GM12878 (cell line): ENCODE measurements around the gene ADAM15. TPM values are rescaled to one million over a fixed set of nuclear protein-coding genes. Genes with fewer than 3 reads are reported as not detected.

Experiments
- CBX5 ChIP-seq: sonication (generic); IDR thresholded peaks from 2 replicates; pipeline ENCODE4 v1.6.1; 2016; ENCODE audit warnings: low read depth, moderate library complexity, mild to moderate bottlenecking, inconsistent platforms
- CHD1 ChIP-seq: IDR thresholded peaks from 2 replicates; pipeline ENCODE4 v1.6.1; 2012; ENCODE audit warnings: low read depth, low read length, improper control_type of control experiment
- EZH2 ChIP-seq: IDR thresholded peaks from 2 replicates; pipeline ENCODE4 v1.6.1; 2012; ENCODE audit warnings: low read depth, mild to moderate bottlenecking, control low read depth, inconsistent platforms, low read length, borderline replicate concordance; ENCODE audit not compliant: control insufficient read depth
- IKZF1 ChIP-seq: fragments of 450-650 bp; conservative IDR thresholded peaks from 2 replicates; pipeline ENCODE4 v1.6.1; 2017; ENCODE audit warnings: antibody characterized with exemption, mild to moderate bottlenecking
- IKZF2 ChIP-seq, 2 experiments: fragments of 450-650 bp; IDR thresholded peaks; 2 replicates each; pipeline ENCODE4 v1.6.1; 2017; ENCODE audit warnings: mild to moderate bottlenecking in 2 of 2, moderate library complexity in 2 of 2
- MEF2B ChIP-seq: fragments of 450-650 bp; IDR thresholded peaks from 2 replicates; pipeline ENCODE4 v1.6.1; 2018; ENCODE audit warnings: mild to moderate bottlenecking, moderate library complexity; ENCODE audit not compliant: partially characterized antibody, poor library complexity, severe bottlenecking
- NFXL1 ChIP-seq: fragments of 450-650 bp; IDR thresholded peaks from 2 replicates; pipeline ENCODE4 v1.6.1; 2017; ENCODE audit warnings: antibody characterized with exemption, mild to moderate bottlenecking, borderline replicate concordance
- POLR2AphosphoS2 ChIP-seq: IDR thresholded peaks from 2 replicates; pipeline ENCODE4 v1.6.1; 2011; ENCODE audit warnings: low read depth, mild to moderate bottlenecking, low read length, improper control_type of control experiment, moderate library complexity
- RBBP5 ChIP-seq: fragments of 200-600 bp; sonication (generic); conservative IDR thresholded peaks from 2 replicates; pipeline ENCODE4 v1.6.1; 2016
- SMC3 ChIP-seq: IDR thresholded peaks from 2 replicates; pipeline ENCODE4 v1.6.1; 2011; ENCODE audit warnings: low read length, improper control_type of control experiment, borderline replicate concordance
- ZZZ3 ChIP-seq: IDR thresholded peaks from 2 replicates; pipeline ENCODE4 v1.6.1; 2011; ENCODE audit warnings: low read depth; ENCODE audit not compliant: control insufficient read depth, insufficient read length
- polyA plus RNA-seq, 11 experiments: library from polyadenylated mRNA; depleted of rRNA in 4 of 11; unstranded in 6 of 11; stranded (reverse) in 5 of 11; fragments of >200 nt; fragmentation: Nextera tagmentation in 4 of 11; fragmentation: Illumina TruSeq in 1 of 11; extraction: Ambion mirVana in 4 of 11; extraction: Trizol in 1 of 11; gene quantifications; 1 replicate in 1 of 11; 2 replicates in 10 of 11; pipeline versions ENCODE4 v1.2.1 to v1.2.3, GENCODE V29; 2011 to 2016; ENCODE audit warnings: inconsistent platforms in 2 of 11, missing spikeins in 2 of 11, low read depth in 1 of 11
- total RNA-seq, 4 experiments: library from RNA; depleted of rRNA in 3 of 4; stranded (reverse); fragments of >200 nt in 3 of 4; fragmentation: Illumina TruSeq in 1 of 4; extraction: Trizol in 1 of 4; gene quantifications; 2 replicates each; pipeline versions ENCODE4 v1.2.1 to v1.2.3, GENCODE V29; 2013 to 2021
- TF ChIP-seq, protein P1 (sequence below): fragments of 450-650 bp; IDR thresholded peaks from 2 replicates; pipeline ENCODE4 v1.6.1; 2016; ENCODE audit warnings: mild to moderate bottlenecking, moderate library complexity, borderline replicate concordance
- TF ChIP-seq, protein P2 (sequence below): IDR thresholded peaks from 2 replicates; pipeline ENCODE4 v1.6.1; 2011; ENCODE audit warnings: low read depth, low read length, improper control_type of control experiment, borderline replicate concordance
- TF ChIP-seq, protein P3 (sequence below): IDR thresholded peaks from 2 replicates; pipeline ENCODE4 v1.6.1; 2011; ENCODE audit warnings: borderline replicate concordance, low read depth, mild to moderate bottlenecking, moderate library complexity, low read length; ENCODE audit not compliant: insufficient read depth, poor library complexity, severe bottlenecking
- TF ChIP-seq, protein P4 (sequence below): fragments of 450-650 bp; IDR thresholded peaks from 2 replicates; pipeline ENCODE4 v1.6.1; 2018; ENCODE audit warnings: borderline replicate concordance, mild to moderate bottlenecking; ENCODE audit not compliant: partially characterized antibody
- TF ChIP-seq, protein P5 (sequence below): IDR thresholded peaks from 2 replicates; pipeline ENCODE4 v1.6.1; 2012; ENCODE audit warnings: low read depth, low read length, improper control_type of control experiment
- TF ChIP-seq, protein P6 (sequence below): fragments of 450-650 bp; IDR thresholded peaks from 2 replicates; pipeline ENCODE4 v1.6.1; 2014; ENCODE audit warnings: mild to moderate bottlenecking

ADAM15 gene
- total and polyA plus RNA-seq, 10 of the 15 experiments (the other 5 are each of a cell fraction or from before 2014, with no cell fraction given), result 0.29 to 38.8 (median 14.7) TPM

DNA sequence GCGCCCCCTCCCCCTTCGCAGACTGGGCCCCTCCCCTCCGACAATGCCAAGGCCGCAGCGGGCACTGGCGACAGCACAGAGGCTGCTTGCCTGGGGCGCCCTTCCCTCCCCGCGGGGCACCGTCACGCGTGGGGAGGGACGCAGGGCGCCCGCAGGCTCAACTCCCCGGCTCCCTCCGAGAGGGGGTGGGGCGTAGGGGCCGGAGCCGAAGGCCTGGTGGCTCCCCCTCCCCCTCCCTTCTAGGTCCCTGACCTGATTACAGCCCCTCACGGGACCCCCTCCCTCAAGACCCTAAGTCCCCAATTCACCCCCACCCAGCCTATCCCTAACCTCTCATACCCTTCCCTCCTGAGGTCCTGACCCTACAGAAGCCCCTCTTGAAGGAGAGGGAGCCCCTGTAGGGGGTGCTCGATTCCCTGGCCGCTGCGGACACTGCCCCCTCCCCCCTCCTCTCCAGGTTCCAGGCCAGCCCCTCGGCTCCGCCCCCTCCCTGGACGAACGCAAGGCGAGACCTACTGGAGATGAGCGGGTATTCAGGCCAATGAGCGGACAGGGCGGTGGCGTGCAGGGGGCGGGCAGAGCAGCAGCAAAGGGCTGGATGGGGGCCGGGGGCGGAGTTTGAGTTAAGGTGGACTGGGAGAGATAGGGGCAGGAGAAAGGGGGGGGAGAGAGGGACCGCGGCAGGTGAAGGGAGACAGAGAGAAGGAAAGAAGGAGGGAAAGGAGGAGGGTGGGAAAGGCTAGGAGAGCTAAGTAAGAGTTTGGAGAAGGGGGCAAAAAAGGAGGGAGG, 49.2 kb upstream of the ADAM15 start (continued):
- TF ChIP-seq IKZF1, result peak; percentile 25
- TF ChIP-seq, protein P1, sequence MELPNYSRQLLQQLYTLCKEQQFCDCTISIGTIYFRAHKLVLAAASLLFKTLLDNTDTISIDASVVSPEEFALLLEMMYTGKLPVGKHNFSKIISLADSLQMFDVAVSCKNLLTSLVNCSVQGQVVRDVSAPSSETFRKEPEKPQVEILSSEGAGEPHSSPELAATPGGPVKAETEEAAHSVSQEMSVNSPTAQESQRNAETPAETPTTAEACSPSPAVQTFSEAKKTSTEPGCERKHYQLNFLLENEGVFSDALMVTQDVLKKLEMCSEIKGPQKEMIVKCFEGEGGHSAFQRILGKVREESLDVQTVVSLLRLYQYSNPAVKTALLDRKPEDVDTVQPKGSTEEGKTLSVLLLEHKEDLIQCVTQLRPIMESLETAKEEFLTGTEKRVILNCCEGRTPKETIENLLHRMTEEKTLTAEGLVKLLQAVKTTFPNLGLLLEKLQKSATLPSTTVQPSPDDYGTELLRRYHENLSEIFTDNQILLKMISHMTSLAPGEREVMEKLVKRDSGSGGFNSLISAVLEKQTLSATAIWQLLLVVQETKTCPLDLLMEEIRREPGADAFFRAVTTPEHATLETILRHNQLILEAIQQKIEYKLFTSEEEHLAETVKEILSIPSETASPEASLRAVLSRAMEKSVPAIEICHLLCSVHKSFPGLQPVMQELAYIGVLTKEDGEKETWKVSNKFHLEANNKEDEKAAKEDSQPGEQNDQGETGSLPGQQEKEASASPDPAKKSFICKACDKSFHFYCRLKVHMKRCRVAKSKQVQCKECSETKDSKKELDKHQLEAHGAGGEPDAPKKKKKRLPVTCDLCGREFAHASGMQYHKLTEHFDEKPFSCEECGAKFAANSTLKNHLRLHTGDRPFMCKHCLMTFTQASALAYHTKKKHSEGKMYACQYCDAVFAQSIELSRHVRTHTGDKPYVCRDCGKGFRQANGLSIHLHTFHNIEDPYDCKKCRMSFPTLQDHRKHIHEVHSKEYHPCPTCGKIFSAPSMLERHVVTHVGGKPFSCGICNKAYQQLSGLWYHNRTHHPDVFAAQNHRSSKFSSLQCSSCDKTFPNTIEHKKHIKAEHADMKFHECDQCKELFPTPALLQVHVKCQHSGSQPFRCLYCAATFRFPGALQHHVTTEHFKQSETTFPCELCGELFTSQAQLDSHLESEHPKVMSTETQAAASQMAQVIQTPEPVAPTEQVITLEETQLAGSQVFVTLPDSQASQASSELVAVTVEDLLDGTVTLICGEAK, result no peak; the same call in 1 of the 2 replicates
- no peak for TF ChIP-seq CHD1
- TF ChIP-seq EZH2, result no peak
- TF ChIP-seq MEF2B, result peak; percentile 74
- TF ChIP-seq, protein P2, sequence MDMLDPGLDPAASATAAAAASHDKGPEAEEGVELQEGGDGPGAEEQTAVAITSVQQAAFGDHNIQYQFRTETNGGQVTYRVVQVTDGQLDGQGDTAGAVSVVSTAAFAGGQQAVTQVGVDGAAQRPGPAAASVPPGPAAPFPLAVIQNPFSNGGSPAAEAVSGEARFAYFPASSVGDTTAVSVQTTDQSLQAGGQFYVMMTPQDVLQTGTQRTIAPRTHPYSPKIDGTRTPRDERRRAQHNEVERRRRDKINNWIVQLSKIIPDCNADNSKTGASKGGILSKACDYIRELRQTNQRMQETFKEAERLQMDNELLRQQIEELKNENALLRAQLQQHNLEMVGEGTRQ, result no peak
- no peak for TF ChIP-seq CBX5
- TF ChIP-seq, protein P3, sequence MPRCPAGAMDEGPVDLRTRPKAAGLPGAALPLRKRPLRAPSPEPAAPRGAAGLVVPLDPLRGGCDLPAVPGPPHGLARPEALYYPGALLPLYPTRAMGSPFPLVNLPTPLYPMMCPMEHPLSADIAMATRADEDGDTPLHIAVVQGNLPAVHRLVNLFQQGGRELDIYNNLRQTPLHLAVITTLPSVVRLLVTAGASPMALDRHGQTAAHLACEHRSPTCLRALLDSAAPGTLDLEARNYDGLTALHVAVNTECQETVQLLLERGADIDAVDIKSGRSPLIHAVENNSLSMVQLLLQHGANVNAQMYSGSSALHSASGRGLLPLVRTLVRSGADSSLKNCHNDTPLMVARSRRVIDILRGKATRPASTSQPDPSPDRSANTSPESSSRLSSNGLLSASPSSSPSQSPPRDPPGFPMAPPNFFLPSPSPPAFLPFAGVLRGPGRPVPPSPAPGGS, result no peak
- TF ChIP-seq, protein P4, sequence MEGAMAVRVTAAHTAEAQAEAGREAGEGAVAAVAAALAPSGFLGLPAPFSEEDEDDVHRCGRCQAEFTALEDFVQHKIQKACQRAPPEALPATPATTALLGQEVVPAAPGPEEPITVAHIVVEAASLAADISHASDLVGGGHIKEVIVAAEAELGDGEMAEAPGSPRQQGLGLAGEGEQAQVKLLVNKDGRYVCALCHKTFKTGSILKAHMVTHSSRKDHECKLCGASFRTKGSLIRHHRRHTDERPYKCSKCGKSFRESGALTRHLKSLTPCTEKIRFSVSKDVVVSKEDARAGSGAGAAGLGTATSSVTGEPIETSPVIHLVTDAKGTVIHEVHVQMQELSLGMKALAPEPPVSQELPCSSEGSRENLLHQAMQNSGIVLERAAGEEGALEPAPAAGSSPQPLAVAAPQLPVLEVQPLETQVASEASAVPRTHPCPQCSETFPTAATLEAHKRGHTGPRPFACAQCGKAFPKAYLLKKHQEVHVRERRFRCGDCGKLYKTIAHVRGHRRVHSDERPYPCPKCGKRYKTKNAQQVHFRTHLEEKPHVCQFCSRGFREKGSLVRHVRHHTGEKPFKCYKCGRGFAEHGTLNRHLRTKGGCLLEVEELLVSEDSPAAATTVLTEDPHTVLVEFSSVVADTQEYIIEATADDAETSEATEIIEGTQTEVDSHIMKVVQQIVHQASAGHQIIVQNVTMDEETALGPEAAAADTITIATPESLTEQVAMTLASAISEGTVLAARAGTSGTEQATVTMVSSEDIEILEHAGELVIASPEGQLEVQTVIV, result peak; percentile 89
- no peak for TF ChIP-seq ZZZ3
- TF ChIP-seq, protein P5, sequence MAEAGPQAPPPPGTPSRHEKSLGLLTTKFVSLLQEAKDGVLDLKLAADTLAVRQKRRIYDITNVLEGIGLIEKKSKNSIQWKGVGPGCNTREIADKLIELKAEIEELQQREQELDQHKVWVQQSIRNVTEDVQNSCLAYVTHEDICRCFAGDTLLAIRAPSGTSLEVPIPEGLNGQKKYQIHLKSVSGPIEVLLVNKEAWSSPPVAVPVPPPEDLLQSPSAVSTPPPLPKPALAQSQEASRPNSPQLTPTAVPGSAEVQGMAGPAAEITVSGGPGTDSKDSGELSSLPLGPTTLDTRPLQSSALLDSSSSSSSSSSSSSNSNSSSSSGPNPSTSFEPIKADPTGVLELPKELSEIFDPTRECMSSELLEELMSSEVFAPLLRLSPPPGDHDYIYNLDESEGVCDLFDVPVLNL, result no peak
- no peak for TF ChIP-seq RBBP5
- no peak; a peak in 2 of 4 replicates for TF ChIP-seq IKZF2 (IDR thresholded peaks at IDR 0.05)
- TF ChIP-seq SMC3, result no peak
- TF ChIP-seq NFXL1, result no peak
- TF ChIP-seq, protein P6, sequence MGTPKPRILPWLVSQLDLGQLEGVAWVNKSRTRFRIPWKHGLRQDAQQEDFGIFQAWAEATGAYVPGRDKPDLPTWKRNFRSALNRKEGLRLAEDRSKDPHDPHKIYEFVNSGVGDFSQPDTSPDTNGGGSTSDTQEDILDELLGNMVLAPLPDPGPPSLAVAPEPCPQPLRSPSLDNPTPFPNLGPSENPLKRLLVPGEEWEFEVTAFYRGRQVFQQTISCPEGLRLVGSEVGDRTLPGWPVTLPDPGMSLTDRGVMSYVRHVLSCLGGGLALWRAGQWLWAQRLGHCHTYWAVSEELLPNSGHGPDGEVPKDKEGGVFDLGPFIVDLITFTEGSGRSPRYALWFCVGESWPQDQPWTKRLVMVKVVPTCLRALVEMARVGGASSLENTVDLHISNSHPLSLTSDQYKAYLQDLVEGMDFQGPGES, result peak; percentile 64; the same call in 1 of the 2 replicates
- no peak for TF ChIP-seq POLR2AphosphoS2
